ENCODE results near the gene SEC14L1.

SEC14L1 gene

GRCh38 chr17:77184474-77184873, 43.7 kb downstream of the SEC14L1 start:
- Histone ChIP-seq H3K9ac (ENCODE audit: low read length) (no peak overlapping the region), H3K27me3 (replicated peaks; ENCODE audit: insufficient read depth, low read length) (no peaks in the 10 kb centered on the region), H3K36me3 (replicated peaks; ENCODE audit: insufficient read depth, low read length) (no peaks in the 10 kb centered on the region), H3K79me2 (ENCODE audit: low read length) (peaks cover 99% of the 10 kb centered on the region), H3K27ac (ENCODE audit: low read length) (no peak overlapping the region), H3K4me3 (ENCODE audit: low read length) (no peak overlapping the region), H3K4me2 (ENCODE audit: low read depth, low read length) (no peak overlapping the region), H3K4me1 (ENCODE audit: low read length) (peaks cover 81% of the 10 kb centered on the region), H2AFZ (ENCODE audit: low read length) (no peak overlapping the region), H4K20me1 (ENCODE audit: insufficient read depth, low read length) (peaks cover 77% of the 10 kb centered on the region), H3F3A (ENCODE audit: insufficient read depth, low read length) (peaks cover 69% of the 10 kb centered on the region), H3K9me3 (replicated peaks; ENCODE audit: insufficient read depth, low read length) (no peaks in the 10 kb centered on the region), H3K9me2 (replicated peaks; ENCODE audit: insufficient read depth, low read length) (no peaks in the 10 kb centered on the region)
- TF ChIP-seq EZH2phosphoT487 (IDR thresholded peaks at IDR 0.05; ENCODE audit: low read length): no peak
- TF ChIP-seq CTCF (IDR thresholded peaks at IDR 0.05; ENCODE audit: low read length): no peak
- no peak for TF ChIP-seq EZH2 (optimal IDR thresholded peaks at IDR 0.05; ENCODE audit: low read depth, low read length)
- DNase-seq: no peak

- Histone ChIP-seq H3K79me2 (ENCODE audit: low read length) (peaks cover 99% of the 10 kb centered on the region), H3F3A (ENCODE audit: insufficient read depth, low read length) (peaks cover 69% of the 10 kb centered on the region), H4K20me1 (ENCODE audit: insufficient read depth, low read length) (peaks cover 75% of the 10 kb centered on the region), H3K9ac (ENCODE audit: low read length) (no peak overlapping the region), H3K27ac (ENCODE audit: low read length) (no peak overlapping the region; the same call in 1 of the 2 replicates), H3K4me1 (ENCODE audit: low read length) (peaks cover 86% of the 10 kb centered on the region), H3K4me2 (ENCODE audit: low read depth, low read length) (no peak overlapping the region), H3K9me2 (replicated peaks; ENCODE audit: insufficient read depth, low read length) (no peaks in the 10 kb centered on the region), H3K9me3 (replicated peaks; ENCODE audit: insufficient read depth, low read length) (no peaks in the 10 kb centered on the region), H3K27me3 (replicated peaks; ENCODE audit: insufficient read depth, low read length) (no peaks in the 10 kb centered on the region), H2AFZ (ENCODE audit: low read length) (no peak overlapping the region), H3K36me3 (replicated peaks; ENCODE audit: insufficient read depth, low read length) (no peaks in the 10 kb centered on the region), H3K4me3 (ENCODE audit: low read length) (no peak overlapping the region)
- TF ChIP-seq CTCF (IDR thresholded peaks at IDR 0.05; ENCODE audit: low read length) (no peak), EZH2phosphoT487 (IDR thresholded peaks at IDR 0.05; ENCODE audit: low read length) (no peak), EZH2 (optimal IDR thresholded peaks at IDR 0.05; ENCODE audit: low read depth, low read length) (no peak)
- DNase-seq: no peak
Measured at GRCh38 chr17:77185137-77185536, 44.4 kb downstream of the SEC14L1 start.

- H3K27ac ChIP-seq (ENCODE audit: low read length): no peak overlapping the region
- H3K4me2 ChIP-seq (ENCODE audit: low read depth, low read length): no peak overlapping the region
- H3K4me3 ChIP-seq (ENCODE audit: low read length): no peak overlapping the region
- H4K20me1 ChIP-seq (ENCODE audit: insufficient read depth, low read length): peaks cover 64% of the 10 kb centered on the region
- H3K36me3 ChIP-seq (replicated peaks; ENCODE audit: insufficient read depth, low read length): peaks cover 1% of the 10 kb centered on the region; the same call in 1 of the 2 replicates
- DNase-seq: no peak
- no peaks in the 10 kb centered on the region for H3K9me3 ChIP-seq (replicated peaks; ENCODE audit: insufficient read depth, low read length)
- TF ChIP-seq CTCF (IDR thresholded peaks at IDR 0.05; ENCODE audit: low read length): no peak
- TF ChIP-seq EZH2 (optimal IDR thresholded peaks at IDR 0.05; ENCODE audit: low read depth, low read length): no peak
- no peak for TF ChIP-seq EZH2phosphoT487 (IDR thresholded peaks at IDR 0.05; ENCODE audit: low read length)
- H3K9ac ChIP-seq (ENCODE audit: low read length): no peak overlapping the region
- peaks cover 77% of the 10 kb centered on the region for H3K4me1 ChIP-seq (ENCODE audit: low read length)
- H3F3A ChIP-seq (ENCODE audit: insufficient read depth, low read length): peaks cover 65% of the 10 kb centered on the region
- H3K9me2 ChIP-seq (replicated peaks; ENCODE audit: insufficient read depth, low read length): no peaks in the 10 kb centered on the region
- peaks cover 99% of the 10 kb centered on the region for H3K79me2 ChIP-seq (ENCODE audit: low read length)
- H3K27me3 ChIP-seq (replicated peaks; ENCODE audit: insufficient read depth, low read length): no peaks in the 10 kb centered on the region
- H2AFZ ChIP-seq (ENCODE audit: low read length): no peak overlapping the region
Measured at GRCh38 chr17:77186141-77186604, 45.4 kb downstream of the SEC14L1 start.
